ACC112 (cell line): ENCODE measurements around the gene SFT2D3.

Experiments used
- H2AFZ ChIP-seq: fragments of 200-600 bp; sonication (generic); one replicate; pipeline ENCODE4 v1.6.0; 2017; ENCODE audit warnings: antibody characterized with exemption, low read length; ENCODE audit not compliant: unreplicated experiment
- H3K27ac ChIP-seq: fragments of 200-600 bp; sonication (generic); 2 replicates; pipeline ENCODE4 v1.5.1; 2014; ENCODE audit warnings: low read depth, mild to moderate bottlenecking, antibody characterized with exemption, low read length, moderate library complexity
- H3K27me3 ChIP-seq: fragments of 200-600 bp; sonication (generic); 2 replicates; pipeline ENCODE4 v1.6.1; 2014; ENCODE audit warnings: mild to moderate bottlenecking, antibody characterized with exemption, low read length, moderate library complexity, mixed read lengths; ENCODE audit not compliant: insufficient read depth
- H3K36me3 ChIP-seq: fragments of 200-600 bp; sonication (generic); 2 replicates; pipeline ENCODE4 v1.6.1; 2016; ENCODE audit warnings: mild to moderate bottlenecking, antibody characterized with exemption, low read length, moderate library complexity, mixed read lengths; ENCODE audit not compliant: insufficient read depth
- H3K4me1 ChIP-seq: fragments of 200-600 bp; sonication (generic); one replicate; pipeline ENCODE4 v1.6.1; 2016; ENCODE audit warnings: low read length, mixed read lengths; ENCODE audit not compliant: insufficient read depth, unreplicated experiment, control insufficient read depth
- H3K4me3 ChIP-seq: fragments of 200-600 bp; sonication (generic); 2 replicates; pipeline ENCODE4 v1.5.1; 2014; ENCODE audit warnings: mild to moderate bottlenecking, low read depth, low read length
- H3K79me2 ChIP-seq: fragments of 200-600 bp; sonication (generic); one replicate; pipeline ENCODE4 v1.6.0; 2016; ENCODE audit warnings: low read length; ENCODE audit not compliant: control insufficient read depth, unreplicated experiment, insufficient read depth

The SFT2D3 gene

DNA sequence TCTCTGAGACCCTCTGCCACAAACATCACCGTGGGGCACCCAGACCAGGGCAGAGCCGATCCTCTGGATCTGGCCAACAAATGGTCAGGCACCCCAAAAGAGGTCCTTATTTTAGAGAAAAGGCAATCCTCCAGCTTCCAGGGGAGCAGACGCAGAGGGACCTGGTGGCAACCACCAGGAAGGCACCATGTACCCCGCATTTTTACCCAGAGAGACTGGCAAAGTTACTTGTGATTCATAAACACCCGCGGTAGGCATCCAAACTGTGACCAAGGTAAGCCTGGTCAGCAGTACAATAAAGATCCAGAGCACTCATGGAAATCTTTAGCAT is 36.4 kb upstream of the SFT2D3 start:
- no peak overlapping the region for H2AFZ ChIP-seq
- H3K27ac ChIP-seq, result no peak overlapping the region
- H3K4me1 ChIP-seq, result peaks cover 19% of the 10 kb centered on the region
- H3K4me3 ChIP-seq, result no peak overlapping the region
- peaks cover 3% of the 10 kb centered on the region; the same call in 1 of the 2 replicates for H3K27me3 ChIP-seq
- no peaks in the 10 kb centered on the region for H3K79me2 ChIP-seq
- H3K36me3 ChIP-seq, result 0 out of 2 replicates have a peak, but pooled peaks cover 3% of the 10 kb centered on the region

DNA sequence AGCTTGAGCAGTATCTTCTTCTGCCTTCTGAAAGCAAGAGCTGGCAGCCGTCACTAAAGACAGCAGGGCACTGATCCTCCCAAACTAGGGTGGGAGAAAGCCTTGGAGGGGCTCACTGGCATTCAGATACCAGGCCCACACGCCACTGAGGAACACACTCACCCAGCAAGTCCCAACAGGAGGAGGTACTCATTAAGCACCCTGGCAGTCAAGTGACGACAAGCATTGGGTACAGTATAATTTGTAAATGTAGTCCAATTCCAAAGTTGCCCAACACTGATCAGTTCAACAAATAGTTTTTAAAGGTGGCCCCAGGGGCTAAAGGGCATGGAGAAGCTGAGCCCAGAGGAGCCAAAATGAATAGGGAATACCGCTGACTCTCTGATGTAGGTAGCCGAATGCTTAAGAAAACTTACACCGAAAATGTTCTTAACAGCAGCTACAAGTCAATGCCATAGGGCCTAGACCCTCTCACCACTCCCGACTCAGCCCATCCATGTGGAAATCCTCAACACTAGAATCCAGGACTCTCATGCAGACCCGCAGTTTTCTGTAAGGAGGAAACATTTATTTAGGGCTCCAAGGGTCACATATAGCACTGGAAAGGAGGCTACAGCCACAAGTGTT is 35.9 kb upstream of the SFT2D3 start:
- Histone ChIP-seq H3K27ac (no peak overlapping the region), H3K27me3 (peaks cover 3% of the 10 kb centered on the region; the same call in 1 of the 2 replicates), H3K79me2 (no peaks in the 10 kb centered on the region)

DNA sequence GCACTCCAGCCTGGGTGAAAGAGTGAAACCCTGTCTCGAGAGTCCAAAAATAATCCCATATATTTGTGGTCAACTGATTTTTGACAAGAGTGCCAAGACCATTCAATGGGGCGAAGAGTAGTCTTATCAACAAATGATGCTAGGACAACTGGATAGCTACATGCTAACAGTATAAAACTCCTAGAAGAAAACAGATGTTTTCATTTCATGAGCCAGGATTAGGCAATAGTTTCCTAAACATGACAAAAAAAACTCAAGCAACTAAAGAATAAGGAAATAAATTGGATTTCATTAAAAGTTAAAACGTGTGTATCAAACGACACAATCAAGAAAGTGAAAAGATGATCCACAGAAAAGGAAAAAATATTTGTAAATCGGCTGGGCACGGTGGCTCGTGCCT is 32.2 kb upstream of the SFT2D3 start:
- Histone ChIP-seq H2AFZ (no peak overlapping the region), H3K4me3 (no peak overlapping the region), H3K36me3 (no peaks in the 10 kb centered on the region), H3K79me2 (no peaks in the 10 kb centered on the region), H3K27ac (no peak overlapping the region), H3K27me3 (peaks cover 3% of the 10 kb centered on the region; the same call in 1 of the 2 replicates), H3K4me1 (peaks cover under 1% of the 10 kb centered on the region)

More for the DNA sequence above, 35.9 kb upstream of the SFT2D3 start:
- Histone ChIP-seq H3K36me3 (0 out of 2 replicates have a peak, but pooled peaks cover 2% of the 10 kb centered on the region), H3K4me3 (no peak overlapping the region), H2AFZ (no peak overlapping the region), H3K4me1 (peaks cover 19% of the 10 kb centered on the region)

DNA sequence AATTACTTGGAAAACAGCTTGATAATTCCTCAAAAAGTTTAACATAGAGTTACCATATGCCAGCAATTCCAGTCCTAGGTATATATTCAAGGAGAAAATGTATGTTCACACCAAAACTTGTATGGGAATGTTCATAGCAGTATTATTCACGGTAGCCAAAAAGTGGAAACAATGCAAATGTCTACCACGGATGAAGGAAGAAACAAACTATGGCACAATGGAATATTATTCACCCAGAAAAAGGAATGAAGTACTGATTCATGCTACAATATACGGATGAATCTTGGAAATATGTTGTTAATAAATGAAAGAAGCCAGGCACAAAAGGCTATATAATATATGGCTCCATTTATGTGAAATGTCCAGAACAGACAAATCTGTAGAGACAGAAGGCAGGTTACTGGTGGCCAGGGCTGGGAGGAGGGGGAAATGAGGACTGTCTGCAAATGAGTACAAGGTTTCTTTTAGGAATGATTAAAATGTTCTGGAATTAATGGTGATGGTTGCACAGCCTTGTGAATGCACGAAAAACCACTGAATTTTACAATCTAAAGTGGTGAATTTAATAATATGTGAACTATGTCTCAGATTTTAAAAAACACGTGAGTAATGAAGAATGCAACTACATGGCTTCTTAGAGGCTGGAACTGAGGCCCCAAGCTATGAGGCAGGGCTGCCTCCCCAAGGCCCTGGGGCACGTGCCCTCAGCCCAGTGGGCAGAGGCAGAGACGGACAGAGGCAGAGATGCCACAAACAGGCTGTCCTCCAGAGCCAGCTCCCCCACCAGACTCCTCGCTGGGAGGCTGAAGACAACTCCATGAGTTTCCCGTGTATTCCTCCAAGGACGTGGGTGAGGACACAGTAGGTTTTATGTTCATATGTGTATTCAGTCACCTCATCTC is 31.0 kb upstream of the SFT2D3 start:
- no peaks in the 10 kb centered on the region for H3K79me2 ChIP-seq
- no peak overlapping the region for H2AFZ ChIP-seq
- H3K4me1 ChIP-seq, result peaks cover 7% of the 10 kb centered on the region
- no peaks in the 10 kb centered on the region for H3K27me3 ChIP-seq
- no peak overlapping the region for H3K27ac ChIP-seq
- no peaks in the 10 kb centered on the region for H3K36me3 ChIP-seq
- H3K4me3 ChIP-seq, result no peak overlapping the region

DNA sequence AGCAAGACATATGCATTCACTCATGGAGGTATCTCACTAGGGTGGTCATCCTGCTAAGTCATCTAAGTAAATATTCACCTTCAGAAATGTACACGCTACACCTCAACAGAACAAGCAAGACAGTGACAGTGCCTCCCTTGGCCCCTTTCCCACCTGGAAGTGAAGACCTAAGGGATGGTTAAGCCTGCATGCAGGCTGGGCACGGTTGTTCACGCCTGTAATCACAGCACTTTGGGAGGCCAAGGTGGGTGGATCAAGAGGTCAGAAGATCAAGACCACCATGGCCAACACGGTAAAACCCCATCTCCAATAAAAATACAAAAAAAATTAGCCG is 30.4 kb upstream of the SFT2D3 start:
- H3K79me2 ChIP-seq, result no peaks in the 10 kb centered on the region
- H3K4me3 ChIP-seq, result no peak overlapping the region
- no peak overlapping the region for H2AFZ ChIP-seq
- no peaks in the 10 kb centered on the region for H3K27me3 ChIP-seq
- no peaks in the 10 kb centered on the region for H3K36me3 ChIP-seq
- H3K4me1 ChIP-seq, result peaks cover 7% of the 10 kb centered on the region
- H3K27ac ChIP-seq, result no peak overlapping the region

DNA sequence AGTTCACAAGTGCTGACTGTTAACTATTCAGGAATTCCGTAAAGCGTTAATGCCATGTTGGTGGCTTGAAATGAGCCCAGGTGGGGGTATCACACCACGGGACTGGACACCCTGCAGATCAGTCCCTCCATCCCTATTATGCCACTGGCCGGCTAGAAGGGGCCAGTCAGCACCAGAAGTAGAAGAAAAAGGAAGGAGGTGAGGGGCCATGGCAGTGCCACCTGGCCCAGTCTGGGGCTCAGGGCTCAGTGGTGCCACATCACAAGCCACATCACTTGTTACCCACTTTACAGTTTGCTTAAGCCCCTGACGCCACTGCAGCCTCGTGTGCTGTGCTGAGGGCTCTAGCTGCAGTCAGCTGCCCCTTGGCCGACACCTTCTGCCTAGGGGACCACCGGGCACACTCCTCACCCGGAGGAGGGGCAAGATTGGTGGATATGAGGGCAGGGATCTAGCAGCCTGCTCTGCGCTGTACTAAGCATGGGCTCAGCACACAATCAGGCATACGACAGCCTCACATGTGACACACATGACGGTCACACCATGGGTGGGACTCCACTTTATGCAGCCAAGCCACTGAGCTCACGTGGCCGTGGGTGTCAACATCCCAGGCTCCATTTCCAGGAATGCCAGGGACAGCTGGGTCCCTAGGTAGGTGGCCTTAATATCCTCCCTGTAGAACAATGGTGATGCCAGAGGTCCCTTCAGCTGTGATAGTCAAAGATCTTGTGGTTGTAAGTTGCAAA is 29.6 kb upstream of the SFT2D3 start:
- Histone ChIP-seq H3K4me1 (peaks cover 7% of the 10 kb centered on the region), H3K36me3 (no peaks in the 10 kb centered on the region), H3K27me3 (peaks cover 3% of the 10 kb centered on the region; the same call in 1 of the 2 replicates), H3K79me2 (no peaks in the 10 kb centered on the region), H3K27ac (no peak overlapping the region), H3K4me3 (no peak overlapping the region), H2AFZ (no peak overlapping the region)

DNA sequence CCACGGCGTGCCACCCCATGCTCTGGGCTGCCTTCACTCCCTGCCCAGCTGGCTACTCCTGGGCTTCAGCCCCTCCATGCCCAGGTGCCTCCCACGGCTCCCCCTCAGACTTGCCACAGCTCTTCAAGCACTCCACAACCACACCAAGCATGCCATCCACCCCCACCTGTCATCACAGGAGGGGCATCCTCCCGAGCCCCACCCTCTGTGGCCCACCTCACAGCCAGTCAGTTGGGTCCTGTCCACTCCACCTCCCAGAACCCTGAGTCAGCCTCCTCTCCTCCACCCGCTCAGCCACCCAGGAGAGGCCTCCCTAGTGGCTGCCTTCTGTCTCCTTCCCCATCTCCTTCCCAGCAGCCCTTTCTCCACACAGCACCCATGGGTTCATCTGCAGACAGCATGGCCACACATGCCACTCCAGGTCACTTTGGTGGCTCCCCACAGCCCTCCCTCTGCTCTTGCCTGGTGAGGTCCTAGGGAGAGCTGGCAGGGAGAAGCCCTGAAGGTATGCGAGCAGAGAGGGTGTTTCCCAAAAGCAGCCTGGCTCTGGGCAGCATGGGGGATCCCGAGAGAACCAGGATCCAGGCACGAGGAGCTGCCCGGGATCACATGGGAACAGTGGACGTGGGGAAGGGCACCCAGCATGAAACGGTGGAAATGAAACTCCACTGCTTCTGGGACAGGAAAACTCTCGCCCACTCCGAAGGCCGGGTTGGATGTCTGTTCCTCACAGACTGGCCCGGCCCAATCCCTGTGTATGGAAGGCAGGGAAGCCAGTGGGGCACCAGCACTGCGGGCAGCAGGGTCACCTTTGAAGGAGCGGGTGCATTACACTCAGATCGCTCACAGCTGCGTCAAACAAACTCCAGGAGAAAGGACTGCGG is 28.7 kb upstream of the SFT2D3 start:
- Histone ChIP-seq H2AFZ (no peak overlapping the region), H3K4me3 (no peak overlapping the region), H3K79me2 (no peaks in the 10 kb centered on the region), H3K27me3 (peaks cover 9% of the 10 kb centered on the region; the same call in 1 of the 2 replicates), H3K36me3 (no peaks in the 10 kb centered on the region), H3K4me1 (peaks cover 7% of the 10 kb centered on the region), H3K27ac (no peak overlapping the region)

DNA sequence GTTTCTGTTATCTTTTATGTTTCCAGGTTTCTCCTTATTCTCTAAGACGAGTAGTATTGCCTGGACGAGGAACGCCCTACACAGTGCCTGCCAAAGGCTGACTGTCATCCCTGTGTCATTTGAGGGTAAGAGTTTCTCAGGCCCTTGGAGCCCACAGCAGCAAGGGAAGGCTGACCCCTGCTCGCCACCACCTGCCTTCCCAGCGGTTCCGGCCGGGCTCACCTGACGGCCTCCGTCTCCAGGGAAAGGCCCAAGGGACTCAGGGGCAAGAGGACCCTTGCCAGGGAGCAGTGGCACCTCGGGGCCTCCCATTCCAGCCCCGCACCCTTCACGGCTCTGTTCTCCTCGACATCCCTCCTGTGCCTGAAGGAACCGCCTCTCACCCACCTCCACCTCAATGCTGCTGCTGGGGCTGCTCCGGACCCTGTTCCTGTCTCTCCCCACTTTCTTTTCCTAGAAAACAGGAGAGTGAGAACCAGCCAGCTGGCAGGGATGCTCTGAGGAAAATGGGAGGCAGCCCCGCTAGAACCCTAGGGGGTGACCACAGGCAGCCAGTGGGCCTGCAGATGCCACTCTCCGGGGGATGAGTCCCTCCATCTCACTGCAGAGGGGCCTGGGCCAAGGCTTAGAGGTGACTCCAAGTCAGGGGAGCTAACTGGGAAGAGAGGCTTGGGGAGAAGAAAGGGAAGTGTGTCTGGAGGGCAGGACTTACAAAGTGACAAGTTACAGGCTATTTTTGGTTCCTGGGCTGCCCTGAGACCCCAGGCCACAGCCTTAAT is 27.8 kb upstream of the SFT2D3 start:
- H3K27me3 ChIP-seq, result peaks cover 15% of the 10 kb centered on the region; the same call in 1 of the 2 replicates
- no peak overlapping the region for H2AFZ ChIP-seq
- no peaks in the 10 kb centered on the region for H3K36me3 ChIP-seq
- H3K4me3 ChIP-seq, result peak overlapping the region; percentile 80
- no peak overlapping the region for H3K27ac ChIP-seq
- H3K79me2 ChIP-seq, result no peaks in the 10 kb centered on the region
- peaks cover 7% of the 10 kb centered on the region for H3K4me1 ChIP-seq

DNA sequence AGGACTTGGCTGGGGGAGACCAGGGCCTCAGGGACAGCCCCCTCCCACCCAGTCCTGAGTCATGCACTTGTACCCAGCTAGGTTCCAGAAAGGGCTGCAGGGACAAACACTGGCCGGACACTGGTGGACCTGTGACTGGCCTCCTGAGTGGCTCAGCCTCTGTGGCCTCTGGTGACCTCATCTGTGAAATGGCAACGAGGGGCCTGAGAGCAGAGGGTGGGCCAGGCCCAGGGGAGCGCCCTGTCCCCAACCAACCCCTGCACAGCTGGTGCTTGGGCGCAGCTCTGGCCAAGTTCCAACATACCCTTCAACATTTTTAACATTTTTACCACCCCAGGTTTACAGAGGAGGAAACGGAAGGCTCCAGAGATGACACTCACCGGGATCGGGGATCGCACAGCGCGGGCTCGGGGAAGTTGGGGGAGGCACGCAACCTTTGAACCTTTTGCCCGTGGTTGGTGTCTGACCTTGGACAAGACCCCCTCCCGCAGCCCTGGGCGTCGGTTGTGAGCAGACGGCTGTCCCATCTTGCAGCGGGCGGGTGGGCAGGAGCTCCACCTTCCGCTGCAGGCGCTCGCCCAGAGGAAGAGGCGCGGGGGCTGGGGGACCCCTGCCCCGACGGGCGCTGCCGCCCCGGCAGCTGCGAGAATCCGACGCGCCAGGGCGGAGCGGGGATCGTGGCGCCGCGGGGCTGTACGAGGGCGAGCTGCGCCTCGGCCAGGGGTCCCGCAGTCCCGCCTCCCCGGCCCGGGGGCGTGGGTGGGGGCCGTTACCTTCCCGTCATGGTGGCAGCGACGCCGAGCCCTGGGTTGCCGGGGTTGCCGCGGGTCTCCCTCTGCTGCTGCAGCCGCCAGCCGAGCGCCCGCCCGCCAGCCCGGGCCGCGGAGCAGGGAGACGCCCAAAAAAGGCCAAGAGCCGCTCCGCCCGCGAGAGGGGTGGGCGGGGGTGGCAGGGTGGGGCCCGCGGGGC is 26.8 kb upstream of the SFT2D3 start:
- Histone ChIP-seq H3K4me1 (peaks cover 7% of the 10 kb centered on the region), H3K4me3 (peak overlapping the region; percentile 80), H2AFZ (peak overlapping the region; percentile 98), H3K79me2 (no peaks in the 10 kb centered on the region), H3K27me3 (peaks cover 15% of the 10 kb centered on the region; the same call in 1 of the 2 replicates), H3K27ac (no peak overlapping the region), H3K36me3 (no peaks in the 10 kb centered on the region)
